ENCODE results near the gene DERA.

DNA sequence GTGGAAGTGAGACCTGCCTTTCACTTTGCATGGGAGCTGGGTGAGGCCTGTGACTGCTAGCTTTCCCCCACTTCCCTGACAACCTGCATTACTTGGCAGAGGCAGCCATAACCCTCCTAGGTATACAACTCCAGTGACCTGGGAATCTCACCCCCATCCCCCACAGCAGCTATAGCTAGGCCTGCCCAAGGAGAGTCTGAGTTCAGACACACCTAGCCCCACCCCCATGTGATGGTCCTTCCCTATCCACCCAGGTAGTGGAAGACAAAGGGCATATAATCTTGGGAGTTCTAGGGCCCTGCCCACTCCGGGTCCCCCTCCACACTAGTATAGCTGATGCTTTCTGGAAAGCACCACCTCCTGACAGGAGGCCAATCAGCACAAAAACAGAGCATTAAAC is 35.3 kb upstream of the DERA start:
- TF ChIP-seq, protein P1, sequence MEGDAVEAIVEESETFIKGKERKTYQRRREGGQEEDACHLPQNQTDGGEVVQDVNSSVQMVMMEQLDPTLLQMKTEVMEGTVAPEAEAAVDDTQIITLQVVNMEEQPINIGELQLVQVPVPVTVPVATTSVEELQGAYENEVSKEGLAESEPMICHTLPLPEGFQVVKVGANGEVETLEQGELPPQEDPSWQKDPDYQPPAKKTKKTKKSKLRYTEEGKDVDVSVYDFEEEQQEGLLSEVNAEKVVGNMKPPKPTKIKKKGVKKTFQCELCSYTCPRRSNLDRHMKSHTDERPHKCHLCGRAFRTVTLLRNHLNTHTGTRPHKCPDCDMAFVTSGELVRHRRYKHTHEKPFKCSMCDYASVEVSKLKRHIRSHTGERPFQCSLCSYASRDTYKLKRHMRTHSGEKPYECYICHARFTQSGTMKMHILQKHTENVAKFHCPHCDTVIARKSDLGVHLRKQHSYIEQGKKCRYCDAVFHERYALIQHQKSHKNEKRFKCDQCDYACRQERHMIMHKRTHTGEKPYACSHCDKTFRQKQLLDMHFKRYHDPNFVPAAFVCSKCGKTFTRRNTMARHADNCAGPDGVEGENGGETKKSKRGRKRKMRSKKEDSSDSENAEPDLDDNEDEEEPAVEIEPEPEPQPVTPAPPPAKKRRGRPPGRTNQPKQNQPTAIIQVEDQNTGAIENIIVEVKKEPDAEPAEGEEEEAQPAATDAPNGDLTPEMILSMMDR (IDR thresholded peaks at IDR 0.05; ENCODE audit: poor library complexity), result no peak
- TF ChIP-seq EZH2 (IDR thresholded peaks at IDR 0.05; ENCODE audit: borderline replicate concordance) (no peak), EZH2phosphoT487 (IDR thresholded peaks at IDR 0.05; ENCODE audit: low read depth, severe bottlenecking, unreplicated experiment) (no peak)

All from hepatocyte (in vitro differentiated cells).